Small intestine (tissue), 7 donors: Measurements from ENCODE around the gene TOPORS. TPM values are rescaled to one million over a fixed set of nuclear protein-coding genes. Genes with fewer than 3 reads are reported as not detected.

Experiments used
- DNase-seq, 2 donors: peaks; one replicate each; pipeline versions ENCODE4 v3.0.0 to v3.0.0-alpha.2; 2013
- FAIRE-seq: peaks from 2 replicates; lab custom pipeline; 2012; peaks lifted over from hg19 to GRCh38; lab: Jason Lieb, UNC
- H3K27ac ChIP-seq, 3 donors: one replicate each; pipeline ENCODE4 v1.5.1; 2013; ENCODE audit warnings: low read length in 2 of 3, mild to moderate bottlenecking in 2 of 3, control low read depth in 1 of 3, inconsistent platforms in 1 of 3, low read depth in 1 of 3, moderate library complexity in 1 of 3
- H3K27me3 ChIP-seq, 3 donors: one replicate each; pipeline ENCODE4 v1.6.1; 2013; ENCODE audit warnings: low read length in 3 of 3, inconsistent platforms in 1 of 3; ENCODE audit not compliant: control insufficient read depth in 3 of 3, insufficient read depth in 3 of 3
- H3K36me3 ChIP-seq, 3 donors: one replicate each; pipeline ENCODE4 v1.6.1; 2013; ENCODE audit warnings: low read length in 3 of 3, inconsistent platforms in 1 of 3, low read depth in 1 of 3, mild to moderate bottlenecking in 1 of 3, moderate library complexity in 1 of 3; ENCODE audit not compliant: control insufficient read depth in 3 of 3, insufficient read depth in 2 of 3
- H3K4me1 ChIP-seq, 3 donors: one replicate each; pipeline ENCODE4 v1.6.1; 2013; ENCODE audit warnings: low read length in 2 of 3, inconsistent platforms in 1 of 3, low read depth in 1 of 3, mild to moderate bottlenecking in 1 of 3, moderate library complexity in 1 of 3; ENCODE audit not compliant: control insufficient read depth in 3 of 3, insufficient read depth in 2 of 3
- H3K4me3 ChIP-seq, 3 donors: one replicate each; pipeline ENCODE4 v1.5.1; 2013; ENCODE audit warnings: low read length in 3 of 3, control low read depth in 1 of 3, inconsistent platforms in 1 of 3, low read depth in 1 of 3, mild to moderate bottlenecking in 1 of 3, moderate library complexity in 1 of 3
- H3K9me3 ChIP-seq, 2 donors: one replicate each; pipeline ENCODE4 v1.6.1; 2013; ENCODE audit warnings: low read depth in 1 of 2, low read length in 1 of 2; ENCODE audit not compliant: control insufficient read depth in 2 of 2, insufficient read depth in 1 of 2
- WGBS, 3 donors: extraction: QIAGEN DNeasy Blood & Tissue Kit; methylation state at CpG; one replicate each; pipeline ENCODE4 v1.1.7; 2013; 5-methylcytosine and 5-hydroxymethylcytosine counted together
- polyA plus RNA-seq, 4 donors: library from polyadenylated mRNA; stranded (reverse) in 3 of 4; unstranded in 1 of 4; fragments of 200-250 nt in 3 of 4; fragments of 120-200 nt in 1 of 4; gene quantifications; one replicate each; pipeline versions ENCODE4 v1.2.1 to v1.2.3, GENCODE V29; 2013
- donor health status: healthy with polysubstance abuse.
- donor health status: control.
- donor health status: control.
- donor health status: Bipolar disorder and iron deficiency.
- donor health status: healthy.

TOPORS gene
- polyA plus RNA-seq, 4 donors = 6.2 to 20.4 (median 7.1) TPM

- no peak overlapping the region for H3K27ac ChIP-seq
- WGBS, 3 donors = 86 to 88% (median 87%) methylated on average over 7 of the region's 7 CpGs
- no peak overlapping the region for H3K4me3 ChIP-seq
- peaks cover 0 to 5% (median 0%) of the 10 kb centered on the region in 3 donors for H3K4me1 ChIP-seq
- peaks cover 0 to 3% (median 0%) of the 10 kb centered on the region in 3 donors for H3K27me3 ChIP-seq
- FAIRE-seq (no peak), DNase-seq (no peak)
- H3K9me3 ChIP-seq = no peaks in the 10 kb centered on the region
- H3K36me3 ChIP-seq = peaks cover 0 to 11% (median 0%) of the 10 kb centered on the region in 3 donors
Observed at GRCh38 chr9:32573821-32574220, 21.4 kb upstream of the TOPORS start.

GRCh38 chr9:32572900-32573523, 20.6 kb upstream of the TOPORS start, which contains the start of gene NDUFB6:
Gene NDUFB6 (minus strand): TSS chr9:32573159. CDS start chr9:32573060, 99 bp downstream.
- no peak for FAIRE-seq
- peak; percentile 96 to 99 for DNase-seq
- WGBS, 3 donors = 0% methylated on average over 36 of the region's 36 CpGs

GRCh38 chr9:32571969-32572899, 19.8 kb upstream of the TOPORS start:
- Histone ChIP-seq H3K9me3 (no peaks in the 10 kb centered on the region), H3K4me1 (peaks cover 0 to 5% (median 0%) of the 10 kb centered on the region in 3 donors), H3K4me3 (peak overlapping the region; percentile 76 to 97 (median 88)), H3K36me3 (peaks cover 0 to 17% (median 0%) of the 10 kb centered on the region in 3 donors), H3K27me3 (no peaks in the 10 kb centered on the region), H3K27ac (peak overlapping the region; percentile 78 to 99 (median 96))
- 0 to 2% (median 1%) methylated on average over 17 of the region's 17 CpGs for WGBS, 3 donors
- DNase-seq (peak; percentile 88 to 90), FAIRE-seq (peak; percentile 57)

More at GRCh38 chr9:32572900-32573523, 20.6 kb upstream of the TOPORS start, which contains the start of gene NDUFB6:
- peaks cover 0 to 5% (median 0%) of the 10 kb centered on the region in 3 donors for H3K4me1 ChIP-seq
- no peaks in the 10 kb centered on the region for H3K27me3 ChIP-seq
- peak within 1 kb of the TSS; percentile 78 to 99 (median 96) for H3K27ac ChIP-seq
- peaks cover 0 to 12% (median 0%) of the 10 kb centered on the region in 3 donors for H3K36me3 ChIP-seq
- H3K9me3 ChIP-seq = no peaks in the 10 kb centered on the region
- peak within 1 kb of the TSS; percentile 76 to 97 (median 88) for H3K4me3 ChIP-seq

- 92 to 94% (median 92%) methylated on average over 4 of the region's 4 CpGs for WGBS, 3 donors
Observed at GRCh38 chr9:32570262-32570661, 17.9 kb upstream of the TOPORS start.

GRCh38 chr9:32566770-32567169, 14.4 kb upstream of the TOPORS start:
- Histone ChIP-seq H3K4me3 (no peak overlapping the region), H3K27ac (no peak overlapping the region), H3K36me3 (peaks cover 2 to 38% (median 4%) of the 10 kb centered on the region in 3 donors), H3K9me3 (no peaks in the 10 kb centered on the region), H3K27me3 (no peaks in the 10 kb centered on the region), H3K4me1 (peaks cover 0 to 10% (median 0%) of the 10 kb centered on the region in 3 donors)
- 96 to 97% (median 97%) methylated on average over 25 to 26 of the region's 26 CpGs for WGBS, 3 donors
- FAIRE-seq = no peak
- no peak for DNase-seq

More at GRCh38 chr9:32570262-32570661, 17.9 kb upstream of the TOPORS start:
- FAIRE-seq (no peak), DNase-seq (no peak)
- peaks cover 0 to 33% (median 4%) of the 10 kb centered on the region in 3 donors for H3K36me3 ChIP-seq
- no peaks in the 10 kb centered on the region for H3K9me3 ChIP-seq
- H3K4me3 ChIP-seq = no peak overlapping the region
- H3K27me3 ChIP-seq = no peaks in the 10 kb centered on the region
- H3K4me1 ChIP-seq = peaks cover 0 to 7% (median 0%) of the 10 kb centered on the region in 3 donors
- no peak overlapping the region for H3K27ac ChIP-seq

GRCh38 chr9:32565967-32566366, 13.6 kb upstream of the TOPORS start:
- H3K36me3 ChIP-seq = peaks cover 2 to 38% (median 4%) of the 10 kb centered on the region in 3 donors
- WGBS, 3 donors = 77 to 86% (median 86%) methylated on average over 6 of the region's 6 CpGs
- no peak overlapping the region for H3K27ac ChIP-seq
- H3K27me3 ChIP-seq = no peaks in the 10 kb centered on the region
- no peaks in the 10 kb centered on the region for H3K9me3 ChIP-seq
- no peak overlapping the region for H3K4me3 ChIP-seq
- DNase-seq = no peak
- FAIRE-seq = no peak
- peaks cover 0 to 8% (median 0%) of the 10 kb centered on the region in 3 donors for H3K4me1 ChIP-seq

GRCh38 chr9:32558408-32558934, 6.1 kb upstream of the TOPORS start:
- Histone ChIP-seq H3K4me1 (peaks cover 0 to 19% (median 0%) of the 10 kb centered on the region in 3 donors), H3K36me3 (peaks cover 0 to 7% (median 0%) of the 10 kb centered on the region in 3 donors), H3K9me3 (no peaks in the 10 kb centered on the region), H3K27ac (no peak overlapping the region), H3K27me3 (no peaks in the 10 kb centered on the region), H3K4me3 (no peak overlapping the region)
- DNase-seq = no peak
- no peak for FAIRE-seq
- 60 to 68% (median 62%) methylated on average over 3 of the region's 3 CpGs for WGBS, 3 donors

GRCh38 chr9:32554591-32554990, 2.2 kb upstream of the TOPORS start:
- DNase-seq (no peak), FAIRE-seq (no peak)
- Histone ChIP-seq H3K27me3 (no peaks in the 10 kb centered on the region), H3K4me1 (peaks cover 0 to 23% (median 3%) of the 10 kb centered on the region in 3 donors), H3K27ac (peak overlapping the region in 1 of 3 donors; percentile 2), H3K9me3 (no peaks in the 10 kb centered on the region), H3K4me3 (no peak overlapping the region), H3K36me3 (peaks cover 0 to 7% (median 0%) of the 10 kb centered on the region in 3 donors)
